H1 (cell line): Measurements from ENCODE around the gene DGUOK. TPM values are rescaled to one million over a fixed set of nuclear protein-coding genes. Genes with fewer than 3 reads are reported as not detected.

Source experiments
- CTCF ChIA-PET: fragments of 300-600 bp; sonication (Branson Sonifier 250); formaldehyde crosslinking; loops from one replicate; lab custom pipeline; 2021; ENCODE audit not compliant: partially characterized antibody; lab: Charles Lee
- POLR2A ChIA-PET: fragments of 300-600 bp; sonication (Branson Sonifier 250); formaldehyde crosslinking; loops from one replicate; lab custom pipeline; 2021; ENCODE audit warnings: inconsistent platforms; ENCODE audit not compliant: partially characterized antibody; lab: Charles Lee
- DNase-seq, 2 experiments: peaks; one replicate each; pipeline versions ENCODE4 v3.0.0 to v3.0.0-alpha.2; 2010 to 2022; ENCODE audit warnings: low spot score in 2 of 2, low read depth in 1 of 2, mixed read lengths in 1 of 2
- FAIRE-seq: peaks from 2 replicates; lab custom pipeline; 2011; peaks lifted over from hg19 to GRCh38; lab: Jason Lieb, UNC
- H2AFZ ChIP-seq: 2 replicates; pipeline ENCODE4 v1.8.1; 2012; ENCODE audit warnings: low read length, inconsistent platforms
- H2AK5ac ChIP-seq: 2 replicates; pipeline ENCODE4 v1.6.1; 2013; ENCODE audit warnings: low read depth, low read length
- H2BK120ac ChIP-seq: replicated peaks from 2 replicates; pipeline ENCODE3; 2013; ENCODE audit warnings: low read depth, low read length, inconsistent platforms
- H2BK12ac ChIP-seq: 2 replicates; pipeline ENCODE4 v1.6.1; 2013; ENCODE audit warnings: low read depth, low read length
- H2BK15ac ChIP-seq: 2 replicates; pipeline ENCODE4 v1.6.1; 2013; ENCODE audit warnings: low read length
- H2BK20ac ChIP-seq: 2 replicates; pipeline ENCODE4 v1.6.1; 2013; ENCODE audit warnings: low read length
- H2BK5ac ChIP-seq: 2 replicates; pipeline ENCODE4 v1.6.1; 2013; ENCODE audit warnings: low read depth, low read length
- H3K14ac ChIP-seq: 2 replicates; pipeline ENCODE4 v1.6.1; 2013; ENCODE audit warnings: inconsistent platforms; ENCODE audit not compliant: insufficient read length
- H3K18ac ChIP-seq: 2 replicates; pipeline ENCODE4 v1.6.1; 2013; ENCODE audit warnings: low read length; ENCODE audit errors: extremely low read depth
- H3K23ac ChIP-seq: 2 replicates; pipeline ENCODE4 v1.6.1; 2013; ENCODE audit warnings: inconsistent platforms; ENCODE audit not compliant: insufficient read length
- H3K23me2 ChIP-seq: 2 replicates; pipeline ENCODE4 v1.6.1; 2013; ENCODE audit warnings: low read depth, low read length
- H3K27ac ChIP-seq: 2 replicates; pipeline ENCODE4 v1.6.1; 2011; ENCODE audit warnings: low read depth, low read length, inconsistent platforms
- H3K27me3 ChIP-seq, 4 experiments: replicated peaks in 1 of 4; 1 replicate in 1 of 4; 2 replicates in 3 of 4; pipeline versions ENCODE4 v1.6.1 to v1.8.1; 2011 to 2013; ENCODE audit warnings: low read length in 3 of 4, mild to moderate bottlenecking in 3 of 4, inconsistent platforms in 2 of 4, mixed read lengths in 2 of 4, moderate library complexity in 1 of 4; ENCODE audit not compliant: control insufficient read depth in 3 of 4, insufficient read depth in 3 of 4; ENCODE audit errors: extremely low read depth in 1 of 4
- H3K36me3 ChIP-seq, 4 experiments: 2 replicates each; pipeline versions ENCODE4 v1.6.1 to v1.8.1; 2011 to 2013; ENCODE audit warnings: mild to moderate bottlenecking in 4 of 4, low read length in 3 of 4, moderate library complexity in 2 of 4, control low read depth in 1 of 4, inconsistent platforms in 1 of 4; ENCODE audit not compliant: insufficient read depth in 4 of 4, control insufficient read depth in 2 of 4
- H3K4ac ChIP-seq: replicated peaks from 2 replicates; pipeline ENCODE3; 2013; ENCODE audit warnings: low read length, low read depth, mixed read lengths, inconsistent platforms; ENCODE audit not compliant: insufficient read length
- H3K4me1 ChIP-seq, 4 experiments: replicated peaks in 1 of 4; 1 replicate in 1 of 4; 2 replicates in 3 of 4; pipeline versions ENCODE4 v1.6.1 to v1.8.1; 2011 to 2013; ENCODE audit warnings: low read length in 3 of 4, inconsistent platforms in 2 of 4, mixed read lengths in 1 of 4; ENCODE audit not compliant: insufficient read depth in 4 of 4, control insufficient read depth in 3 of 4
- H3K4me2 ChIP-seq, 2 experiments: 2 replicates each; pipeline versions ENCODE4 v1.6.1 to v1.8.1; 2011 to 2013; ENCODE audit warnings: low read depth in 2 of 2, low read length in 2 of 2, control low read depth in 1 of 2, inconsistent platforms in 1 of 2, mild to moderate bottlenecking in 1 of 2; ENCODE audit not compliant: insufficient read depth in 1 of 2
- H3K4me3 ChIP-seq, 4 experiments: fragments of 200-600, 300-600 bp in 1 of 4; sonication (generic), shearing (Covaris generic), sonication (Bioruptor Twin) in 1 of 4; 2 replicates each; pipeline versions ENCODE4 v1.5.1 to v1.8.1; 2011 to 2016; ENCODE audit warnings: low read length in 4 of 4, low read depth in 3 of 4, control low read depth in 2 of 4, inconsistent platforms in 2 of 4, mild to moderate bottlenecking in 2 of 4, mixed read lengths in 1 of 4, moderate library complexity in 1 of 4; ENCODE audit not compliant: insufficient read depth in 2 of 4; ENCODE audit errors: extremely low read depth in 1 of 4
- H3K56ac ChIP-seq: replicated peaks from 2 replicates; pipeline ENCODE3; 2013; ENCODE audit warnings: low read depth, mild to moderate bottlenecking, mixed read lengths, low read length, inconsistent platforms; ENCODE audit not compliant: insufficient read length
- H3K79me1 ChIP-seq: 2 replicates; pipeline ENCODE4 v1.6.1; 2013; ENCODE audit warnings: low read depth, low read length, control low read depth
- H3K79me2 ChIP-seq, 2 experiments: 2 replicates each; pipeline versions ENCODE4 v1.6.1 to v1.8.1; 2012 to 2013; ENCODE audit warnings: low read length in 2 of 2, mild to moderate bottlenecking in 2 of 2, inconsistent platforms in 1 of 2; ENCODE audit not compliant: insufficient read depth in 2 of 2, control insufficient read depth in 1 of 2
- H3K9ac ChIP-seq, 4 experiments: replicated peaks in 1 of 4; 1 replicate in 1 of 4; 2 replicates in 3 of 4; pipeline versions ENCODE4 v1.6.1 to v1.8.1; 2011 to 2013; ENCODE audit warnings: low read depth in 3 of 4, low read length in 3 of 4, control low read depth in 2 of 4, mild to moderate bottlenecking in 2 of 4, moderate library complexity in 2 of 4, inconsistent platforms in 1 of 4; ENCODE audit errors: extremely low read depth in 1 of 4
- H3K9me3 ChIP-seq, 2 experiments: 2 replicates each; pipeline versions ENCODE4 v1.6.1 to v1.8.1; 2012 to 2013; ENCODE audit warnings: mild to moderate bottlenecking in 2 of 2, moderate library complexity in 2 of 2, control low read depth in 1 of 2, inconsistent platforms in 1 of 2, low read depth in 1 of 2, low read length in 1 of 2, mixed read lengths in 1 of 2; ENCODE audit not compliant: insufficient read depth in 2 of 2
- H4K20me1 ChIP-seq, 2 experiments: replicated peaks in 1 of 2; 2 replicates each; pipeline versions ENCODE3 to v1.8.1; 2011 to 2013; ENCODE audit warnings: inconsistent platforms in 2 of 2, low read length in 2 of 2, mild to moderate bottlenecking in 1 of 2; ENCODE audit not compliant: insufficient read depth in 2 of 2, control insufficient read depth in 1 of 2
- H4K5ac ChIP-seq: 2 replicates; pipeline ENCODE4 v1.6.1; 2013; ENCODE audit warnings: low read length, low read depth, mixed read lengths, inconsistent platforms; ENCODE audit not compliant: insufficient read length
- H4K8ac ChIP-seq: 2 replicates; pipeline ENCODE4 v1.8.0; 2013; ENCODE audit warnings: mild to moderate bottlenecking, moderate library complexity, low read length, inconsistent platforms; ENCODE audit not compliant: insufficient read depth; ENCODE audit errors: extremely low read depth
- H4K91ac ChIP-seq: replicated peaks from 2 replicates; pipeline ENCODE3; 2013; ENCODE audit warnings: low read length, mixed read lengths, inconsistent platforms; ENCODE audit not compliant: insufficient read length
- WGBS, 2 experiments: shearing (Covaris generic) in 1 of 2; methylation state at CpG; one replicate each; pipeline versions ENCODE4 v1.1.6 to v1.1.7; 2013 to 2015; ENCODE audit warnings: low lambda C conversion rate in 2 of 2, mixed read lengths in 2 of 2, inconsistent platforms in 1 of 2, low coverage in 1 of 2, missing lambda C conversion rate in 1 of 2; ENCODE audit not compliant: insufficient replicate concordance in 2 of 2, insufficient coverage in 1 of 2, insufficient read length in 1 of 2; ENCODE audit errors: extremely low coverage in 1 of 2, missing lambda C conversion rate in 1 of 2; 5-methylcytosine and 5-hydroxymethylcytosine counted together
- polyA plus RNA-seq, 7 experiments: library from polyadenylated mRNA; depleted of rRNA in 3 of 7; stranded (reverse) in 5 of 7; unstranded in 2 of 7; fragments of >200 nt in 5 of 7; fragments of 200-250 nt in 2 of 7; gene quantifications; 1 replicate in 5 of 7; 2 replicates in 1 of 7; 4 replicates in 1 of 7; pipeline versions ENCODE4 v1.2.1 to v1.2.3, GENCODE V29; 2011 to 2013; ENCODE audit warnings: missing spikeins in 2 of 7, mixed read lengths in 2 of 7
- total RNA-seq: library from RNA; stranded (reverse); fragmentation: NEBNext Ultra II Directional; extraction: Animal tissue kit (Norgen Biotek cat#: 25700); gene quantifications from 2 replicates; pipeline ENCODE4 v1.2.1, GENCODE V29; 2021

DGUOK gene
- total and polyA plus RNA-seq, 2 of the 8 experiments (the other 6 are each of a cell fraction or from before 2014, with no cell fraction given) = 110 to 168 TPM

- Histone ChIP-seq H3K23me2 (no peaks in the 10 kb centered on the region; the same call in 1 of the 2 replicates), H3K27ac (no peak overlapping the region), H3K79me2 (no peaks in the 10 kb centered on the region), H3K14ac (no peak overlapping the region), H3K4ac (no peak overlapping the region), H3K4me3 (no peak overlapping the region), H3K23ac (no peak overlapping the region), H3K4me1 (no peaks in the 10 kb centered on the region), H4K8ac (no peak overlapping the region), H4K91ac (no peak overlapping the region), H4K5ac (no peak overlapping the region), H3K56ac (no peak overlapping the region), H2BK120ac (no peak overlapping the region), H2AFZ (no peak overlapping the region), H3K18ac (no peak overlapping the region), H3K4me2 (no peak overlapping the region), H2AK5ac (no peak overlapping the region), H3K9ac (no peak overlapping the region), H2BK20ac (no peak overlapping the region), H3K27me3 (no peaks in the 10 kb centered on the region), H3K9me3 (no peaks in the 10 kb centered on the region), H2BK15ac (no peak overlapping the region), H3K79me1 (no peaks in the 10 kb centered on the region), H2BK5ac (no peak overlapping the region), H4K20me1 (no peaks in the 10 kb centered on the region), H3K36me3 (no peaks in the 10 kb centered on the region), H2BK12ac (no peak overlapping the region)
- no peak for DNase-seq
- CTCF ChIA-PET = interaction anchor here (0.7 to 0.9 kb wide), 2 partner anchors 10 to 72 kb away, joined by 3 read pairs; no protein-coding TSS in a partner anchor
- POLR2A ChIA-PET = no interaction called here
- FAIRE-seq = no peak
- WGBS, 2 experiments = 82% methylated on average over 8 of the region's 8 CpGs; no CpG with 5 or more reads in 1 of the 2 experiments
These were observed 26.8 kb upstream of the DGUOK start for GRCh38 chr2:73899801-73900336.
